Activated T-cell treated with anti-CD3 and anti-CD28 coated beads, Interleukin-2, amount 50 U/mL, for 1 hour (primary cell): ENCODE results near the gene TKT.
A peak's percentile ranks its signal among the peaks of the same experiment; 100 is the strongest.

Source experiments
- DNase-seq: peaks from one replicate; pipeline ENCODE4 v3.0.0-alpha.2; 2020

The TKT gene

GRCh38 chr3:53224026-53224425 is 31.8 kb downstream of the TKT start:
- DNase-seq, result no peak

GRCh38 chr3:53223541-53223966 is 32.3 kb downstream of the TKT start:
- DNase-seq, result no peak

- no peak for DNase-seq
These were observed 32.8 kb downstream of the TKT start for GRCh38 chr3:53223025-53223424.

- DNase-seq, result no peak
These were observed 33.5 kb downstream of the TKT start for GRCh38 chr3:53222183-53222901.

- DNase-seq, result no peak
These were observed 34.0 kb downstream of the TKT start for GRCh38 chr3:53221827-53222182.

GRCh38 chr3:53221345-53221744 is 34.5 kb downstream of the TKT start:
- DNase-seq, result no peak

- DNase-seq, result peak; percentile 76
These were observed 35.8 kb downstream of the TKT start for GRCh38 chr3:53219895-53220483.

GRCh38 chr3:53218131-53218530 is 37.7 kb downstream of the TKT start:
- no peak for DNase-seq

GRCh38 chr3:53217175-53217574 is 38.6 kb downstream of the TKT start:
- no peak for DNase-seq

- DNase-seq, result no peak
These were observed 39.1 kb downstream of the TKT start for GRCh38 chr3:53216723-53217122.

GRCh38 chr3:53215816-53216215 is 40.0 kb downstream of the TKT start:
- no peak for DNase-seq

- no peak for DNase-seq
These were observed 42.5 kb downstream of the TKT start for GRCh38 chr3:53213276-53213675.

GRCh38 chr3:53211706-53212702 is 43.8 kb downstream of the TKT start:
- no peak for DNase-seq

GRCh38 chr3:53202331-53203015 is 53.3 kb downstream of the TKT start:
- DNase-seq, result no peak

GRCh38 chr3:53200501-53201498 is 55.0 kb downstream of the TKT start:
- DNase-seq, result no peak

GRCh38 chr3:53199834-53200233 is 56.0 kb downstream of the TKT start:
- DNase-seq, result no peak

GRCh38 chr3:53198996-53199395 is 56.8 kb downstream of the TKT start:
- no peak for DNase-seq

GRCh38 chr3:53198256-53198977 is 57.4 kb downstream of the TKT start:
- DNase-seq, result no peak

- peak; percentile 30 for DNase-seq
These were observed 59.0 kb downstream of the TKT start for GRCh38 chr3:53196575-53197407.
